Measurements from ENCODE around the gene FREM1. TPM values are rescaled to one million over a fixed set of nuclear protein-coding genes. Genes with fewer than 3 reads are reported as not detected.

The FREM1 gene
- total RNA-seq, 4 donors from 2014 or later = 0.53 to 2.8 (median 1.5) TPM

- TF ChIP-seq CTCF (IDR thresholded peaks at IDR 0.05) = no peak
- TF ChIP-seq POLR2A (IDR thresholded peaks at IDR 0.05) = no peak
- intact Hi-C loops (cut with DNase I; ENCODE audit: low total_unique reads) = no loop called here
- WGBS, 2 donors = 74 to 83% methylated on average over 7 of the region's 7 CpGs
- H3K4me3 ChIP-seq (ENCODE audit: low read depth, poor library complexity, severe bottlenecking) = no peak overlapping the region
- no peak for DNase-seq (ENCODE audit: low spot score in 2 of 2)
These were observed 219.1 kb downstream of the FREM1 start for GRCh38 chr9:14690948-14691730.

GRCh38 chr9:14687042-14687719 is 223.0 kb downstream of the FREM1 start:
- no peak for DNase-seq (ENCODE audit: low spot score in 2 of 2)
- H3K4me3 ChIP-seq (ENCODE audit: low read depth, poor library complexity, severe bottlenecking) = no peak overlapping the region
- TF ChIP-seq POLR2A (IDR thresholded peaks at IDR 0.05) = no peak
- no peak for TF ChIP-seq CTCF (IDR thresholded peaks at IDR 0.05)
- intact Hi-C loops (cut with DNase I; ENCODE audit: low total_unique reads) = no loop called here
- WGBS, 2 donors = 80 to 83% methylated on average over 12 of the region's 12 CpGs

- intact Hi-C loops (cut with DNase I; ENCODE audit: low total_unique reads) = no loop called here
- no peak for TF ChIP-seq CTCF (IDR thresholded peaks at IDR 0.05)
- no peak for TF ChIP-seq POLR2A (IDR thresholded peaks at IDR 0.05)
- H3K4me3 ChIP-seq (ENCODE audit: low read depth, poor library complexity, severe bottlenecking) = no peak overlapping the region
- no peak for DNase-seq (ENCODE audit: low spot score in 2 of 2)
These were observed 224.1 kb downstream of the FREM1 start for GRCh38 chr9:14686168-14686567.

Other genes starting within 250 kb of the FREM1 start
- gene ZDHHC21, start 217.0 kb downstream of the FREM1 start, total RNA-seq = 10 to 100 TPM in 1 of 4 donors, 1 to 10 TPM in 3; 4.6 to 10.2 (median 7.7) TPM
- gene CER1, start 187.7 kb downstream of the FREM1 start, total RNA-seq = not detected